NT2/D1 (cell line): ENCODE results near the gene ALDH1A1.

Experiments used
- DNase-seq: peaks from one replicate; pipeline ENCODE4 v3.0.0-alpha.2; 2011; ENCODE audit warnings: low read depth, low spot score
- H3K27me3 ChIP-seq: 2 replicates; pipeline ENCODE4 v1.6.0; 2011; ENCODE audit warnings: mild to moderate bottlenecking; ENCODE audit not compliant: insufficient read length, insufficient read depth
- H3K36me3 ChIP-seq: 2 replicates; pipeline ENCODE4 v1.6.1; 2011; ENCODE audit warnings: mild to moderate bottlenecking, low read length, mixed read lengths; ENCODE audit not compliant: insufficient read depth, insufficient read length
- H3K4me1 ChIP-seq: 2 replicates; pipeline ENCODE4 v1.5.1; 2011; ENCODE audit not compliant: insufficient read depth, insufficient read length
- H3K4me3 ChIP-seq: 2 replicates; pipeline ENCODE4 v1.5.1; 2011; ENCODE audit warnings: low read depth; ENCODE audit not compliant: insufficient read length
- H3K9ac ChIP-seq: 2 replicates; pipeline ENCODE4 v1.6.0; 2011; ENCODE audit warnings: low read depth; ENCODE audit not compliant: insufficient read length
- H3K9me3 ChIP-seq: 2 replicates; pipeline ENCODE4 v1.5.1; 2011; ENCODE audit warnings: mild to moderate bottlenecking, low read length; ENCODE audit not compliant: insufficient read depth
- SUZ12 ChIP-seq: IDR thresholded peaks from 2 replicates; pipeline ENCODE4 v1.6.1; 2011; ENCODE audit not compliant: insufficient read length, insufficient read depth; ENCODE audit errors: extremely low read depth
- YY1 ChIP-seq: IDR thresholded peaks from 2 replicates; pipeline ENCODE4 v1.6.1; 2011; ENCODE audit not compliant: insufficient read length, insufficient read depth
- ZNF274 ChIP-seq: IDR thresholded peaks from 2 replicates; pipeline ENCODE4 v1.6.1; 2011; ENCODE audit warnings: mild to moderate bottlenecking, low read depth, low read length

The ALDH1A1 gene

DNA sequence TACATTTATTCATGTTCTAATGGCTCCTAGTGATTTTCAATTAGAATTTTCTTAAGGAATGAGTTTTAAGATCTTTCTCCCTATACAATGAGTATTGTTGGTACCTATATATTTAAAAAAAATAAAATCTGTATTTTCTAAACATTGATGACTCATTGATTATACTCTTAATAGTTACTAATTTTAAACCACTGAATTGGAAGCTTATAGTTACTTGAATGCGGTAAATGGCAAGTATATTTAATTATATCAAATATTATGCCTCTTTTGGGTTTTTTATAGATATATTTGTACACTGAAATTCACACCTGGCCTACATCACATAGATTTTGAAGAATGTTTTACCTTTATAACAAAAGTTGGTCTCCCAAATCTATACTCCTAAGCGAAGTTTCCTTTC is 38.9 kb upstream of the ALDH1A1 start:
- no peaks in the 10 kb centered on the region for H3K4me1 ChIP-seq

DNA sequence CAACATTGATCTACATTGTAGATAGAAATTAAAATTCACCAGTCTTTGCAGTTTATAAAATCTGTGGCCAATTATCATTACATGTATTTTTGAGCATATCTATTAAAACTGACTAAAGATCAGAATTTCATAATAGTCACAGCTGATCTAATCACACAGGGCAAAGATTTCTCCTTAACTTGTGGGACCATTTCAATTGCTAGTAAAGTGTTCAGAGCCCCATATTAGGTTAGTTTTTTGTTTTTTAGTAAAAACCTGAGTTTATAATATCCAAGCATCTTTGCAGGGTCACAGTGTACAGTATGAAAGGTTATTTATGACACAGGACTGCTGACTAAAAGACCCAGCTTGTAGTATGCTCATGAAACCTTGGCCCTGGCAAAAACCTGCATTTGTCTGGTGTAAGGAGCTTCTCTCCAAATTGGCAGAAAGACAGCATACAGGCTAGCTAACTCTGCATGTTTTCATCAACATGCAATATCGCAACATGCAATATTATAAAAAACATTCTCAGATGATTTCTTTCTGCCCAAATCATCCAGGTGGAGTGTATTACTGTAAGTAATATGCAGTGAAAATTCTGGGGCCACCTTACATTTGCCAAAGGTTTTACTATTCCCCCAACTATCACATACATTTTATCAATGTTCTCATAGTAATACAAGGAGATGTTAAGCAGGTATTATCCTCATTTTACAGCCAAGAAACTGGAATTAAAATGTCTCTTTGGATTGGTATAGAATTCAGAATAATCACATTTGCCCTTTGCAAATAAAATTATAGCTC is 37.7 kb upstream of the ALDH1A1 start:
- H3K9me3 ChIP-seq, result no peaks in the 10 kb centered on the region
- no peak for TF ChIP-seq YY1
- no peak for TF ChIP-seq ZNF274
- TF ChIP-seq SUZ12, result no peak
- DNase-seq, result no peak
- no peaks in the 10 kb centered on the region for H3K27me3 ChIP-seq
- H3K9ac ChIP-seq, result no peak overlapping the region
- no peak overlapping the region for H3K4me3 ChIP-seq
- H3K36me3 ChIP-seq, result no peaks in the 10 kb centered on the region
- no peaks in the 10 kb centered on the region for H3K4me1 ChIP-seq

More for the DNA sequence above, 38.9 kb upstream of the ALDH1A1 start:
- no peaks in the 10 kb centered on the region for H3K36me3 ChIP-seq
- no peak overlapping the region for H3K4me3 ChIP-seq
- no peaks in the 10 kb centered on the region for H3K9me3 ChIP-seq
- no peak for DNase-seq
- TF ChIP-seq SUZ12, result no peak
- no peak for TF ChIP-seq YY1
- no peak for TF ChIP-seq ZNF274
- H3K27me3 ChIP-seq, result no peaks in the 10 kb centered on the region
- no peak overlapping the region for H3K9ac ChIP-seq

DNA sequence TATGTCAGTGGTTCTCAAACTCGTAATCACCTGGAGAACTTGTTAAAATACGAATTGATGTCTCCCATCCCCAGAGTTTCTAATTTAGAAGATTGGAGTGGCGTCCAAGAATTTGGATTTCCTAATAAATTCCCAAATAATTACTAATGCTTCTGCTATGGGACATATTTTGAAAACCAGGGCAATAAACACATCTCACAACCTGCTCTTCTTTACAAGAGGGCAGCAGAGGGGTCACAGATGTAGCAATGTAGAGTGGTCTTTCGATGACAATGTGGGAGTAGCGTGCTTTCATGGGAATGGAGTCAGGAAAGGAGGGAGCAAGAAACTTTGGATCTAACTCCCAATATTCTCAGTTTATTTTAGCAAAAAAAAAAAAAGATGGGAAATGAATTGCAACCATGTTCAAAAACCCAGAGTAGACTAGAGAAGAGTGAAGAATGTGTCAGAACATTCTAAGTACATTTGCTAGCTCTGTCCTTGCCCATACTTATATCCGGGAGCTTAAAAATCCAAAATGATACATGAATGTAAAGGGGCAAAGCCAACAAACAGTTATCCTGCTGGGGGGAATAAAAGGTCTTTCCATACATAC is 33.8 kb upstream of the ALDH1A1 start:
- no peak for DNase-seq
- Histone ChIP-seq H3K27me3 (no peaks in the 10 kb centered on the region), H3K9ac (no peak overlapping the region), H3K4me3 (no peak overlapping the region), H3K4me1 (no peaks in the 10 kb centered on the region), H3K36me3 (no peaks in the 10 kb centered on the region), H3K9me3 (no peaks in the 10 kb centered on the region)
- TF ChIP-seq YY1 (no peak), ZNF274 (no peak), SUZ12 (no peak)

- Histone ChIP-seq H3K4me1 (no peaks in the 10 kb centered on the region), H3K4me3 (no peak overlapping the region), H3K9me3 (no peaks in the 10 kb centered on the region), H3K27me3 (no peaks in the 10 kb centered on the region), H3K9ac (no peak overlapping the region), H3K36me3 (no peaks in the 10 kb centered on the region)
- no peak for DNase-seq
- no peak for TF ChIP-seq SUZ12
- no peak for TF ChIP-seq YY1
- TF ChIP-seq ZNF274, result no peak
These were observed 32.9 kb upstream of the ALDH1A1 start for GRCh38 chr9:72985746-72986145.

DNA sequence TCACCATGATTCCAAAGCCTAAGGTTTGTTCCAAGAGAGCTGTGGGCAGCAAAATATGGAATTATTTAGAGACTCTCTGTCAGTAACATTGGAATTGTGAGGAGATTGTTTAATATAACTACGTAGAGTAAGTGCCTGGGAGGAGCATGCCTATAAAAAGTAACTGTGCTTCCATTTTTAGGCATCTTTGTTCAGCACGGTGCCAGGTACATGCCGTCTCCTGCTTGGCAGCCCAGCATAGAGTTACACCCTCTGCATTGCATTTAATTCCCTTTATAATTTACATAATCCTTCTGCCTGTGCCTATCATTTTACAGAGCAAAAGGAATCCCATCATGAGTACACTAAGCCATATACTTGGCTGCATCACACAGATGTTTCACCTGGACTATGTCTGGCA is 32.1 kb upstream of the ALDH1A1 start:
- Histone ChIP-seq H3K9ac (no peak overlapping the region), H3K27me3 (no peaks in the 10 kb centered on the region), H3K4me3 (no peak overlapping the region), H3K9me3 (no peaks in the 10 kb centered on the region), H3K36me3 (no peaks in the 10 kb centered on the region), H3K4me1 (no peaks in the 10 kb centered on the region)
- TF ChIP-seq SUZ12 (no peak), ZNF274 (no peak)
- no peak for DNase-seq

- H3K27me3 ChIP-seq, result no peaks in the 10 kb centered on the region
- no peaks in the 10 kb centered on the region for H3K36me3 ChIP-seq
- no peak for DNase-seq
- TF ChIP-seq SUZ12 (no peak), ZNF274 (no peak), YY1 (no peak)
- no peak overlapping the region for H3K9ac ChIP-seq
- no peaks in the 10 kb centered on the region for H3K9me3 ChIP-seq
- H3K4me3 ChIP-seq, result no peak overlapping the region
- H3K4me1 ChIP-seq, result no peaks in the 10 kb centered on the region
These were observed 31.5 kb upstream of the ALDH1A1 start for GRCh38 chr9:72984226-72984947.

GRCh38 chr9:72983512-72984225 is 30.8 kb upstream of the ALDH1A1 start:
- Histone ChIP-seq H3K4me3 (no peak overlapping the region), H3K36me3 (no peaks in the 10 kb centered on the region), H3K9ac (no peak overlapping the region), H3K27me3 (no peaks in the 10 kb centered on the region), H3K4me1 (no peaks in the 10 kb centered on the region), H3K9me3 (no peaks in the 10 kb centered on the region)
- TF ChIP-seq SUZ12 (no peak), YY1 (no peak), ZNF274 (no peak)
- DNase-seq, result no peak
